ENCODE data around the gene GNL3L.

- TF ChIP-seq CTCF (IDR thresholded peaks at IDR 0.05 in 4 of 5, conservative IDR thresholded peaks at IDR 0.05 in 1 of 5) (no peak), POLR2A (IDR thresholded peaks at IDR 0.05) (no peak)
Observed at GRCh38 chrX:54530357-54530900, 410 bp downstream of the GNL3L start.

Measured in gastrocnemius medialis (tissue), 4 donors.